ENCODE results near the gene SHC3. TPM values are rescaled to one million over a fixed set of nuclear protein-coding genes. Genes with fewer than 3 reads are reported as not detected.

The SHC3 gene
- total RNA-seq (0.16 and 2.0 TPM in 2 replicates), polyA plus RNA-seq (1.0 and 1.1 TPM in 2 replicates), polyA minus RNA-seq (1.8 and 2.6 TPM in 2 replicates), Bru-seq, nascent RNA (percentile 50 among the genes with signal in this experiment), BruChase-seq, experiment 1, labeled RNA remaining after a 6-hour chase (percentile 28 among the genes with signal in this experiment), BruChase-seq, experiment 2, labeled RNA remaining after a 2-hour chase (percentile 34 among the genes with signal in this experiment)
- 1.0 and 1.3 TPM in 2 replicates for polyA plus RNA-seq (2011; cell fraction: cytosol; rRNA removed)
- 1.8 and 2.1 TPM in 2 replicates for polyA plus RNA-seq (2011; cell fraction: nucleus; rRNA removed)
- 1.6 and 2.2 TPM in 2 replicates for polyA plus RNA-seq (2012)
- 0.51 TPM for polyA minus RNA-seq (2011; cell fraction: cytosol; rRNA and poly(A)+ RNA removed)
- 1.2 TPM in 2 replicates for polyA minus RNA-seq (2011; cell fraction: nucleus; rRNA and poly(A)+ RNA removed)
- long read RNA-seq, partial matches to known transcripts: 0 of 1 reads
- long read RNA-seq, other reads (novel, unspliced or antisense): 1 of 1 reads

- dilution Hi-C loops (cut with MboI; ENCODE audit: extremely low pct_ligation_motif_present, low sequenced_read_pairs) (no loop called here), intact Hi-C loops (cut with micrococcal nuclease) (no loop called here)
- CTCF ChIA-PET: interaction anchor here (1.4 to 1.6 kb wide), 2 partner anchors 25 to 101 kb away, joined by 4 to 7 read pairs; no protein-coding TSS in a partner anchor
- TF ChIP-seq MYC (IDR thresholded peaks at IDR 0.05; ENCODE audit: low read depth, low read length) (no peak), FOS (IDR thresholded peaks at IDR 0.05; ENCODE audit: borderline replicate concordance, insufficient read depth, low read length) (peak; percentile 72), CTCF (IDR thresholded peaks at IDR 0.05; ENCODE audit: extremely low read depth in 1 of 2, insufficient read depth in 1 of 2, low read depth in 1 of 2, low read length in 2 of 2) (no peak), EZH2 (IDR thresholded peaks at IDR 0.05; ENCODE audit: borderline replicate concordance, low read depth, low read length, severe bottlenecking) (no peak), JUN (IDR thresholded peaks at IDR 0.05; ENCODE audit: borderline replicate concordance, insufficient read depth, insufficient read length, low read depth) (no peak), GATA2 (IDR thresholded peaks at IDR 0.05; ENCODE audit: insufficient read depth, insufficient read length, low read depth, low read length) (no peak), POLR2A (IDR thresholded peaks at IDR 0.05; ENCODE audit: low read depth, low read length) (no peak)
- Histone ChIP-seq H3K36me3 (ENCODE audit: control insufficient read depth in 2 of 2, extremely low read depth in 1 of 2, insufficient read depth in 2 of 2, low read length in 2 of 2) (no peaks in the 10 kb centered on the region), H4K20me1 (replicated peaks; ENCODE audit: control insufficient read depth, extremely low read depth, insufficient read depth, low read length) (no peaks in the 10 kb centered on the region), H3K79me2 (ENCODE audit: control insufficient read depth, insufficient read depth, low read length) (peaks cover 3% of the 10 kb centered on the region), H3K4me1 (ENCODE audit: control insufficient read depth, extremely low read depth, insufficient read depth, low read length) (peaks cover 31% of the 10 kb centered on the region), H3K27ac (ENCODE audit: insufficient read depth, low read depth, low read length) (peak within 1 kb of the TSS; percentile 83), H3K9me3 (replicated peaks; ENCODE audit: control insufficient read depth, insufficient read depth, low read length) (no peaks in the 10 kb centered on the region), H3K4me3 (replicated peaks in 1 of 3; ENCODE audit: insufficient read depth in 1 of 3, low read depth in 1 of 3, low read length in 3 of 3) (peak within 1 kb of the TSS; percentile 47 to 65 (median 64)), H3K9ac (replicated peaks; ENCODE audit: extremely low read depth, insufficient read depth, low read length) (peak within 1 kb of the TSS; percentile 84), H3K27me3 (ENCODE audit: control insufficient read depth in 2 of 2, insufficient read depth in 2 of 2, low read length in 2 of 2) (peaks cover 15 to 26% of the 10 kb centered on the region in 2 experiments), H2AFZ (ENCODE audit: low read depth, low read length) (peak within 1 kb of the TSS; percentile 91), H3K9me1 (replicated peaks; ENCODE audit: control insufficient read depth, extremely low read depth, insufficient read depth, low read length) (no peaks in the 10 kb centered on the region), H3K4me2 (ENCODE audit: insufficient read depth, low read length) (peak within 1 kb of the TSS; percentile 89)
- DNase-seq (ENCODE audit: low read depth, low spot score) (peak; percentile 50), FAIRE-seq (peak; percentile 83)
- BruUV-seq (replicated peaks): no TSS peak
- POLR2A ChIA-PET: no interaction called here
These were observed at the start of gene SHC3 for GRCh38 chr9:89177944-89178829. TSS of gene SHC3 (minus strand) at chr9:89178818. CDS start at chr9:89178460, 358 bp downstream.
